ENCODE data around the gene PDCL2.
"Not testable (repeated sequence)": the region's sequence is repeated elsewhere in the genome, so short reads cannot be mapped to it uniquely, and the experiment has no call there.

PDCL2 gene

GRCh38 chr4:55592014-55592413, at the start of gene PDCL2:
TSS of gene PDCL2 (minus strand) at chr4:55592245. CDS start at chr4:55592109, 136 bp downstream.
- DNase-seq, result no peak

- DNase-seq, result no peak
Observed at GRCh38 chr4:55637272-55637820, 45.3 kb upstream of the PDCL2 start.

- no peak for DNase-seq
Observed at GRCh38 chr4:55636656-55636999, 44.6 kb upstream of the PDCL2 start.

GRCh38 chr4:55635741-55636655, 44.0 kb upstream of the PDCL2 start, which contains the start of gene NMU:
TSS of gene NMU (minus strand) at chr4:55636298. CDS start at chr4:55636192, 106 bp downstream.
- DNase-seq, result peak; percentile 9 to 12

GRCh38 chr4:55635282-55635681, 43.2 kb upstream of the PDCL2 start:
- no peak for DNase-seq

GRCh38 chr4:55634417-55635128, 42.5 kb upstream of the PDCL2 start:
- DNase-seq, result no peak

GRCh38 chr4:55633903-55634302, 41.9 kb upstream of the PDCL2 start:
- DNase-seq, result no peak

GRCh38 chr4:55625835-55626234, 33.8 kb upstream of the PDCL2 start:
- DNase-seq, result no peak

- DNase-seq, result not testable (repeated sequence)
Observed at GRCh38 chr4:55624063-55624462, 32.0 kb upstream of the PDCL2 start.

GRCh38 chr4:55618546-55619143, 26.6 kb upstream of the PDCL2 start:
- DNase-seq, result no peak

- DNase-seq, result no peak
Observed at GRCh38 chr4:55617587-55618197, 25.6 kb upstream of the PDCL2 start.

- DNase-seq, result no peak
Observed at GRCh38 chr4:55615008-55615407, 23.0 kb upstream of the PDCL2 start.

GRCh38 chr4:55613621-55614020, 21.6 kb upstream of the PDCL2 start:
- DNase-seq, result no peak

GRCh38 chr4:55612341-55612740, 20.3 kb upstream of the PDCL2 start:
- DNase-seq, result no peak

GRCh38 chr4:55611358-55612059, 19.5 kb upstream of the PDCL2 start:
- no peak for DNase-seq

- DNase-seq, result no peak
Observed at GRCh38 chr4:55610381-55610780, 18.3 kb upstream of the PDCL2 start.

- DNase-seq, result peak in 1 of 2 donors; percentile 2
Observed at GRCh38 chr4:55609393-55609866, 17.4 kb upstream of the PDCL2 start.

- no peak for DNase-seq
Observed at GRCh38 chr4:55608591-55608990, 16.5 kb upstream of the PDCL2 start.

- no peak for DNase-seq
Observed at GRCh38 chr4:55604996-55605395, 13.0 kb upstream of the PDCL2 start.

GRCh38 chr4:55600640-55601039, 8.6 kb upstream of the PDCL2 start:
- DNase-seq, result no peak

GRCh38 chr4:55598641-55599040, 6.6 kb upstream of the PDCL2 start:
- no peak for DNase-seq

GRCh38 chr4:55588160-55588559, 3.9 kb downstream of the PDCL2 start:
- DNase-seq, result no peak

Data from CD4-positive, alpha-beta T cell treated with Interleukin-4 for 1 hour (primary cell).